Mammary microvascular endothelial cell (primary cell): ENCODE results near the gene CADM3. TPM values are rescaled to one million over a fixed set of nuclear protein-coding genes. Genes with fewer than 3 reads are reported as not detected.

ENCODE experiments used
- total RNA-seq: library from RNA; depleted of rRNA; stranded (reverse); fragments of >200 nt; gene quantifications from 2 replicates; pipeline ENCODE4 v1.2.3, GENCODE V29; 2015

Gene CADM3
- 0.30 TPM in 1 of 2 replicates, not detected in the other for total RNA-seq

DNA sequence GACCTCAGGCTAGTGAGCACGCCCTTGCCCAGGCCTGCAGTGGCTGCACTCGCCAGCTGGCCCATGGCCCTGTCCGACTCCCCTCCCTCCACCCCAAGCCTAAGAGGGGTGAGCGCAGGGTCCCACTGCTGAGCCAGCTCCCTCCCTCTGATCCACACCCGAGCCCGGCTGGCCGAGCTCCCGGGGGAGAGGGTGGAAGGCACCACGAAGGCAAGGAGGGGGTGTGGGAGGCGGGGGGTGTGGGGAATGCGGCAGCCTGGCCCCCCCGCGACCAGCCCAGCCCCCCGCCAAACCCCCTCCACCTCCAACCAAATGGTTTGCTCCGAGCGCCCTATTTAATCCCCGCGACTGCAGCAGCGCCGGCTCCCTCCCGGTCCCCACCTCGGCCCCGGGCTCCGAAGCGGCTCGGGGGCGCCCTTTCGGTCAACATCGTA is at the start of gene CADM3:
TSS of gene CADM3 (plus strand) at position 362 of the 434 bp plus-strand sequence. CDS start 151 bp downstream, outside the sequence.

DNA sequence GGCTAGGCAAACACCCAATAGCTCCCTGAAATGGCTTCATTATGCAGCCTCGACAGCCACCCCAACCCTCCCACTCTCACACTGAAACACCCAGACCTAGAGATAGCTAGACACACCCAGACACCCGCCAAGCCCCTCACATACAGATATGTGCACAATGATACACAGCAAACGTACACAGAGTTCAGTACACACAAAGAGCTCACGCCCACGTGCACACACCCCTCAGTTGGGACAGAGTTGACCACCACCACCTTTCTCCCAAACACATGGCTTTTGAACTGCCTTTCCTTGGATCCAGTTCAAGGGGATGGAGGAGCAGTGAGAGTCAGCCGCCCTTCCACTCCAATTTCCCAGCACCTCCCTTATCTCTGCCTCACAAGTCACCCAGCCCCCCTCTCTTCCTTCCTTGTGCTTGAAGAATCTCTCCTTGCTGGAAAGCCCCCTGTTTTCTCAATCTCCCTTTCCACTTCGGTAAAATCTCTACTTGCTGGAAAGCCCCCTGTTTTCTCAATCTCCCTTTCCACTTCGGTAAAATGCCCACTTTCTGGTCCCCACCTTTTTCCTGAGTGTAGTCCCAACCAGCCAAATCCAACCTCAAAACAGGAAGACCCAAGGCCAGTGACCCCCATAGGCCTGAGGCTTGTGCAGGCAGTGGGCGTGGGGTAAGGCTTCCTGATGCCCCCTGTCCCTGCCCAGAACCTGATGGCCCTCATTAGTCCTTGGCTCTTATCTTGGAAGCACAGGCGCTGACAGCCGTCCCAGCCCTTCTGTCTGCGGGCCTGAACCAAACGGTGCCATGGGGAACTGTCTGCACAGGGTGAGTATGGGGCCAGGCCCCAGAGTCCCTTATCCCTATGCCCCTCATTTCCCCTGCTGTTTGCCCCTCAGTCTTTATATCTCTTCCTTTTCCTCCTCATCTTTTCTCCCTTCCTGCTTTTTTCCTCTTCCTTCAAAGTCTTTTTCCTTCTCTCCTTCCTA is 33.0 kb downstream of the CADM3 start, which contains the start of gene ACKR1:
TSS of gene ACKR1 (plus strand) at position 715 of the 981 bp plus-strand sequence. CDS start at position 800, 85 bp downstream.

Other genes with a start within 250 kb of the CADM3 start
- gene PYHIN1, start 240.1 kb upstream of the CADM3 start, total RNA-seq = not detected in 2 replicates
- 173 and 174 TPM in 2 replicates for gene IFI16, start 161.7 kb upstream of the CADM3 start, total RNA-seq
- not detected in 2 replicates for gene AIM2, start 94.8 kb upstream of the CADM3 start, total RNA-seq
- not detected in 2 replicates for gene ACKR1, start 33.3 kb downstream of the CADM3 start, total RNA-seq
- gene FCER1A, start 130.7 kb downstream of the CADM3 start, total RNA-seq = not detected in 2 replicates